ENCODE results near the gene RDH5. TPM values are rescaled to one million over a fixed set of nuclear protein-coding genes. Genes with fewer than 3 reads are reported as not detected.

RDH5 gene
- total RNA-seq, 1 experiment from 2014 or later, result 5.8 TPM

DNA sequence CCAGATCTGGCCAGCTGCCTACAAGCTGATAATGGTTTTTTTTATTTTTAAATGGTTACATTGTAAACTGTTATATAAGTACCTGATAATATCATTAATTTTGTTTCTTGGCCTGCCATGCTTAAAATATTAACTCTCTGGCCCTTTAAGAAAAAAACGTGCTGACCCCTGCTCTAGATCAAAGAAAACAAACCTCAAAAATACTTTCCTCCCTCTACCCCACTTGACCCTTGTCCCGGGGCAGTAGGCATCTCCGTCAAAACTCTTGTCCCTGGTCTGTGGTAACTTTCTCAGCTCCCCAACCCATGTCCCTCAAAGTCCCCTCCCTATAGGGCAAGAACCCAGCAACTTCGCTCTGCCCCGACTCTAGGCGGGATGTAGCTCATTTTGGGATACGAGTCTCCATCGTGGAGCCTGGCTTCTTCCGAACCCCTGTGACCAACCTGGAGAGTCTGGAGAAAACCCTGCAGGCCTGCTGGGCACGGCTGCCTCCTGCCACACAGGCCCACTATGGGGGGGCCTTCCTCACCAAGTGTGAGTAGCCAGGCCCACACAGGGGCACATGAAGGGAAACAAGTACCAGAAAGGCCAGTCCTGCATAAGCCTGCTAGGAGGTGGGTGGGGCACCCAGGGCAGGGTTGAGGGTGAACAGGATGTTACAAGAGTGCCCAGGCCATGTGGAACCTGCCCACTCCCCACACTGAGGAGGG is 3.5 kb downstream of the RDH5 start (continued):
- TF ChIP-seq, protein P1, sequence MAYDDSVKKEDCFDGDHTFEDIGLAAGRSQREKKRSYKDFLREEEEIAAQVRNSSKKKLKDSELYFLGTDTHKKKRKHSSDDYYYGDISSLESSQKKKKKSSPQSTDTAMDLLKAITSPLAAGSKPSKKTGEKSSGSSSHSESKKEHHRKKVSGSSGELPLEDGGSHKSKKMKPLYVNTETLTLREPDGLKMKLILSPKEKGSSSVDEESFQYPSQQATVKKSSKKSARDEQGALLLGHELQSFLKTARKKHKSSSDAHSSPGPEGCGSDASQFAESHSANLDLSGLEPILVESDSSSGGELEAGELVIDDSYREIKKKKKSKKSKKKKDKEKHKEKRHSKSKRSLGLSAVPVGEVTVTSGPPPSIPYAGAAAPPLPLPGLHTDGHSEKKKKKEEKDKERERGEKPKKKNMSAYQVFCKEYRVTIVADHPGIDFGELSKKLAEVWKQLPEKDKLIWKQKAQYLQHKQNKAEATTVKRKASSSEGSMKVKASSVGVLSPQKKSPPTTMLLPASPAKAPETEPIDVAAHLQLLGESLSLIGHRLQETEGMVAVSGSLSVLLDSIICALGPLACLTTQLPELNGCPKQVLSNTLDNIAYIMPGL (CRISPR knock-in tag; IDR thresholded peaks at IDR 0.05), result no peak
- TF ChIP-seq FOXJ3 (CRISPR knock-in tag; IDR thresholded peaks at IDR 0.05; ENCODE audit: borderline replicate concordance), result no peak

DNA sequence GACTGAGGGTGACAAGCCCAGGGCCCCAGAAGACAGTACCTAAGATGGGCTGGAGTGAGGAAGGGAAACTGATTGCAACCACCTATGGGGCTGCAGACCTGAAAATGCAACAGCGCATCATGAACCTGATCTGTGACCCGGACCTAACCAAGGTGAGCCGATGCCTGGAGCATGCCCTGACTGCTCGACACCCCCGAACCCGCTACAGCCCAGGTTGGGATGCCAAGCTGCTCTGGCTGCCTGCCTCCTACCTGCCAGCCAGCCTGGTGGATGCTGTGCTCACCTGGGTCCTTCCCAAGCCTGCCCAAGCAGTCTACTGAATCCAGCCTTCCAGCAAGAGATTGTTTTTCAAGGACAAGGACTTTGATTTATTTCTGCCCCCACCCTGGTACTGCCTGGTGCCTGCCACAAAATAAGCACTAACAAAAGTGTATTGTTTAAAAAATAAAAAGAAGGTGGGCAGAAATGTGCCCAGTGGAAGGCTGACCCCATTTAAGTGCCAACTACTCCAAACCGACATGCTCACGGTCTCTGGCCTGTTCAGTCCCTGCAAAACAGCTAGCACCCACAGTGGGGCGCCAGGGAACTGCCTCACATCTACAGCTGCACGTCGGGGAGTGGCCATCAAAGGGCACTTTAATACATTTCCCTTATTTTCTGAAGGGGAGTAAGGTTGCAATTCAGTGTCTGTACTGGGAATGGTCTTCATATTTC is 4.2 kb downstream of the RDH5 start:
- ChIA-PET POLR2A (interaction anchor here (0.5 kb wide), 1 partner anchor 21 kb away, joined by 3 read pairs; no protein-coding TSS in a partner anchor), CTCF (interaction anchor here (0.5 to 10.8 kb wide), 15 partner anchors 9 to 304 kb away, joined by 3 to 160 read pairs (median 4); partner anchors contain the start of genes BLOC1S1, ITGA7, ORMDL2 and RAB5B)
- Mint-ChIP-seq H3K27me3 (ENCODE audit: low read depth) (no peaks in the 10 kb centered on the region), H3K9me3 (no peaks in the 10 kb centered on the region), H3K36me3 (peaks cover 20% of the 10 kb centered on the region), H3K27ac (no peak overlapping the region), H3K4me1 (peaks cover 16% of the 10 kb centered on the region), H3K4me3 (no peak overlapping the region)
- peak; percentile 18 for ATAC-seq
- peak; percentile 76 for DNase-seq (ENCODE audit: low spot score)
- TF ChIP-seq GRHL2 (CRISPR knock-in tag; IDR thresholded peaks at IDR 0.05; ENCODE audit: insufficient replicate concordance, severe bottlenecking) (no peak), JUN (CRISPR knock-in tag; IDR thresholded peaks at IDR 0.05) (no peak), MXD4 (CRISPR knock-in tag; IDR thresholded peaks at IDR 0.05; ENCODE audit: borderline replicate concordance) (no peak), TEAD4 (CRISPR knock-in tag; IDR thresholded peaks at IDR 0.05) (no peak), ZNF138 (CRISPR knock-in tag; conservative IDR thresholded peaks at IDR 0.05) (no peak), ZNF423 (CRISPR knock-in tag; IDR thresholded peaks at IDR 0.05) (no peak), ZNF232 (CRISPR knock-in tag; IDR thresholded peaks at IDR 0.05) (no peak), FOXP1 (CRISPR knock-in tag; IDR thresholded peaks at IDR 0.05; ENCODE audit: borderline replicate concordance) (no peak), SMAD3 (CRISPR knock-in tag; IDR thresholded peaks at IDR 0.05; ENCODE audit: borderline replicate concordance) (no peak), MYBL2 (CRISPR knock-in tag; IDR thresholded peaks at IDR 0.05) (no peak), JAZF1 (CRISPR knock-in tag; IDR thresholded peaks at IDR 0.05) (no peak), ESRRA (CRISPR knock-in tag; IDR thresholded peaks at IDR 0.05; ENCODE audit: borderline replicate concordance) (no peak), GABPB1 (CRISPR knock-in tag; IDR thresholded peaks at IDR 0.05) (no peak), NR2C2 (CRISPR knock-in tag; IDR thresholded peaks at IDR 0.05) (no peak)
- TF ChIP-seq, protein P2, sequence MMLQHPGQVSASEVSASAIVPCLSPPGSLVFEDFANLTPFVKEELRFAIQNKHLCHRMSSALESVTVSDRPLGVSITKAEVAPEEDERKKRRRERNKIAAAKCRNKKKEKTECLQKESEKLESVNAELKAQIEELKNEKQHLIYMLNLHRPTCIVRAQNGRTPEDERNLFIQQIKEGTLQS (CRISPR knock-in tag; conservative IDR thresholded peaks at IDR 0.05), result no peak
- TF ChIP-seq, protein P3, sequence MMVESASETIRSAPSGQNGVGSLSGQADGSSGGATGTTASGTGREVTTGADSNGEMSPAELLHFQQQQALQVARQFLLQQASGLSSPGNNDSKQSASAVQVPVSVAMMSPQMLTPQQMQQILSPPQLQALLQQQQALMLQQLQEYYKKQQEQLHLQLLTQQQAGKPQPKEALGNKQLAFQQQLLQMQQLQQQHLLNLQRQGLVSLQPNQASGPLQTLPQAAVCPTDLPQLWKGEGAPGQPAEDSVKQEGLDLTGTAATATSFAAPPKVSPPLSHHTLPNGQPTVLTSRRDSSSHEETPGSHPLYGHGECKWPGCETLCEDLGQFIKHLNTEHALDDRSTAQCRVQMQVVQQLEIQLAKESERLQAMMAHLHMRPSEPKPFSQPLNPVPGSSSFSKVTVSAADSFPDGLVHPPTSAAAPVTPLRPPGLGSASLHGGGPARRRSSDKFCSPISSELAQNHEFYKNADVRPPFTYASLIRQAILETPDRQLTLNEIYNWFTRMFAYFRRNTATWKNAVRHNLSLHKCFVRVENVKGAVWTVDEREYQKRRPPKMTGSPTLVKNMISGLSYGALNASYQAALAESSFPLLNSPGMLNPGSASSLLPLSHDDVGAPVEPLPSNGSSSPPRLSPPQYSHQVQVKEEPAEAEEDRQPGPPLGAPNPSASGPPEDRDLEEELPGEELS (CRISPR knock-in tag; IDR thresholded peaks at IDR 0.05), result no peak
- TF ChIP-seq, protein P4, sequence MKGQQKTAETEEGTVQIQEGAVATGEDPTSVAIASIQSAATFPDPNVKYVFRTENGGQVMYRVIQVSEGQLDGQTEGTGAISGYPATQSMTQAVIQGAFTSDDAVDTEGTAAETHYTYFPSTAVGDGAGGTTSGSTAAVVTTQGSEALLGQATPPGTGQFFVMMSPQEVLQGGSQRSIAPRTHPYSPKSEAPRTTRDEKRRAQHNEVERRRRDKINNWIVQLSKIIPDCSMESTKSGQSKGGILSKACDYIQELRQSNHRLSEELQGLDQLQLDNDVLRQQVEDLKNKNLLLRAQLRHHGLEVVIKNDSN (CRISPR knock-in tag; IDR thresholded peaks at IDR 0.05), result no peak
- TF ChIP-seq, protein P1 (CRISPR knock-in tag; IDR thresholded peaks at IDR 0.05), result no peak

All from WTC11 (cell line).